KMS-11 (cell line): ENCODE results near the gene ZNF318.

Experiments used
- H2AFZ ChIP-seq: fragments of 200-600 bp; sonication (generic); 2 replicates; pipeline ENCODE4 v1.6.1; 2016; ENCODE audit warnings: antibody characterized with exemption, mixed run types, low read depth
- H3K27ac ChIP-seq: fragments of 200-600 bp; sonication (generic); 2 replicates; pipeline ENCODE4 v1.6.1; 2016; ENCODE audit warnings: mild to moderate bottlenecking, mixed run types
- H3K27me3 ChIP-seq: fragments of 200-600 bp; sonication (generic); 2 replicates; pipeline ENCODE4 v1.6.1; 2017; ENCODE audit warnings: mild to moderate bottlenecking, low read depth, mixed run types, moderate library complexity; ENCODE audit not compliant: insufficient read depth
- H3K36me3 ChIP-seq: fragments of 200-600 bp; sonication (generic); 2 replicates; pipeline ENCODE4 v1.6.1; 2017; ENCODE audit warnings: mild to moderate bottlenecking, mixed run types; ENCODE audit not compliant: insufficient read depth
- H3K4me1 ChIP-seq: fragments of 200-600 bp; sonication (generic); 2 replicates; pipeline ENCODE4 v1.6.1; 2016; ENCODE audit warnings: mild to moderate bottlenecking, low read depth, mixed run types; ENCODE audit not compliant: poor library complexity, severe bottlenecking
- H3K4me2 ChIP-seq: fragments of 200-600 bp; sonication (generic); 2 replicates; pipeline ENCODE4 v1.7.0; 2016; ENCODE audit warnings: mild to moderate bottlenecking, mixed run types
- H3K4me3 ChIP-seq: fragments of 200-600 bp; sonication (generic); IDR thresholded peaks from 2 replicates; pipeline ENCODE4 v1.6.1; 2017; ENCODE audit warnings: low read depth, low read length, mixed read lengths; ENCODE audit not compliant: insufficient read depth
- H3K79me2 ChIP-seq: fragments of 200-600 bp; sonication (generic); 2 replicates; pipeline ENCODE4 v1.6.1; 2016; ENCODE audit warnings: low read depth, mixed run types; ENCODE audit not compliant: insufficient read depth
- H3K9ac ChIP-seq: fragments of 200-600 bp; sonication (generic); 2 replicates; pipeline ENCODE4 v1.6.1; 2016; ENCODE audit warnings: mild to moderate bottlenecking, mixed run types
- H4K20me1 ChIP-seq: fragments of 200-600 bp; sonication (generic); 2 replicates; pipeline ENCODE4 v1.6.1; 2016; ENCODE audit warnings: mild to moderate bottlenecking, mixed run types; ENCODE audit not compliant: insufficient read depth
- CTCF ChIP-seq: fragments of 200-600 bp; sonication (generic); conservative IDR thresholded peaks from 2 replicates; pipeline ENCODE4 v1.6.1; 2017; ENCODE audit warnings: low read depth, mild to moderate bottlenecking, antibody characterized with exemption, low read length, moderate library complexity, mixed read lengths

Gene ZNF318

DNA sequence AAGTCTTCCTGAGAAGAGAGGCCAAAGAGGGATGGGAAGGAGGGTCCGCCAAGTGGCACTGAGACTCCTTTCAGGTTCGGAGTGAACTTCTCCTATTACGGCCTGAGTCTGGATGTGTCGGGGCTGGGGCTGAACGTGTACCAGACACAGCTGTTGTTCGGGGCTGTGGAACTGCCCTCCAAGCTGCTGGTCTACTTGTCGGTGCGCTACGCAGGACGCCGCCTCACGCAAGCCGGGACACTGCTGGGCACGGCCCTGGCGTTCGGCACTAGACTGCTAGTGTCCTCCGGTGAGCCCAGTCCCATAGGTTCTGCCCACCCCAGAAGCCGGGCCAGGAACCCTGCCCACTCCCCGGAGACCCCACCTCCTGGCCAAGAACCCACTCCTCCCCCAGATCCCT, 67.3 kb downstream of the ZNF318 start:
- H4K20me1 ChIP-seq: no peaks in the 10 kb centered on the region
- no peaks in the 10 kb centered on the region for H3K36me3 ChIP-seq
- no peak overlapping the region for H3K27ac ChIP-seq
- H3K4me1 ChIP-seq: no peaks in the 10 kb centered on the region
- no peak overlapping the region for H3K4me3 ChIP-seq
- TF ChIP-seq CTCF: no peak
- no peak overlapping the region for H3K4me2 ChIP-seq
- no peaks in the 10 kb centered on the region for H3K79me2 ChIP-seq
- H3K27me3 ChIP-seq: no peaks in the 10 kb centered on the region
- no peak overlapping the region for H2AFZ ChIP-seq
- H3K9ac ChIP-seq: no peak overlapping the region

DNA sequence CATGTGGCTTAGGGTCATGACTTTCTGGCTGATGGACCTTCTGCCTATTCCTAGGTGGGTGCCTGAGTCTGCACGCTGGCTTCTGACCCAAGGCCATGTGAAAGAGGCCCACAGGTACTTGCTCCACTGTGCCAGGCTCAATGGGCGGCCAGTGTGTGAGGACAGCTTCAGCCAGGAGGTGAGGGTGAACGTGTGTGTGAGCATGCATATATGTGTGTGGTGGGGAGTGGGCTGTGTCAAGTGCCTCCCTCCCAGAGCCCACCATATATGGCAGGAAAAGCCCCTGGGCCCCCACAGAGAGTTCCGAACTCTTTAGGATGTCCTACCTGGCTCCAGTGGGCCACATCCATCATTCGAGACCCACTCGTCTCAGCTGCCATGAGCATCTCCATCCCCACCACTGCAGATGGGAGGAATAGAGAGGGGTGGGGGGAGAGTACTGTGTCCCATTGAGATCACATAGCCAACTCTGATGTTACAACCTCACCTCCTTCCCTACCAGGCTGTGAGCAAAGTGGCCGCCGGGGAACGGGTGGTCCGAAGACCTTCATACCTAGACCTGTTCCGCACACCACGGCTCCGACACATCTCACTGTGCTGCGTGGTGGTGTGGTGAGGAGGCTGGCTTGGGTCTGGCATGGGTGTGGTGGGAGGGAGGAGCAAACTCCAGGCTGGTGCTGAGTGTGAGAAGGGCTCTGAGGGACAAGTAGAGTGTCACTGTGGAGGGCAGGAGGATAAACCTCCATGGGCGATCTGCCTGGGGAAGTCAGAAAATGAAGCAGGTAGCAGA, 68.2 kb downstream of the ZNF318 start:
- H3K9ac ChIP-seq: no peak overlapping the region
- no peaks in the 10 kb centered on the region for H3K36me3 ChIP-seq
- TF ChIP-seq CTCF: no peak
- no peak overlapping the region for H2AFZ ChIP-seq
- no peaks in the 10 kb centered on the region for H3K4me1 ChIP-seq
- H3K4me3 ChIP-seq: no peak overlapping the region
- H4K20me1 ChIP-seq: no peaks in the 10 kb centered on the region
- no peaks in the 10 kb centered on the region for H3K79me2 ChIP-seq
- no peak overlapping the region for H3K4me2 ChIP-seq
- no peak overlapping the region for H3K27ac ChIP-seq
- no peaks in the 10 kb centered on the region for H3K27me3 ChIP-seq

DNA sequence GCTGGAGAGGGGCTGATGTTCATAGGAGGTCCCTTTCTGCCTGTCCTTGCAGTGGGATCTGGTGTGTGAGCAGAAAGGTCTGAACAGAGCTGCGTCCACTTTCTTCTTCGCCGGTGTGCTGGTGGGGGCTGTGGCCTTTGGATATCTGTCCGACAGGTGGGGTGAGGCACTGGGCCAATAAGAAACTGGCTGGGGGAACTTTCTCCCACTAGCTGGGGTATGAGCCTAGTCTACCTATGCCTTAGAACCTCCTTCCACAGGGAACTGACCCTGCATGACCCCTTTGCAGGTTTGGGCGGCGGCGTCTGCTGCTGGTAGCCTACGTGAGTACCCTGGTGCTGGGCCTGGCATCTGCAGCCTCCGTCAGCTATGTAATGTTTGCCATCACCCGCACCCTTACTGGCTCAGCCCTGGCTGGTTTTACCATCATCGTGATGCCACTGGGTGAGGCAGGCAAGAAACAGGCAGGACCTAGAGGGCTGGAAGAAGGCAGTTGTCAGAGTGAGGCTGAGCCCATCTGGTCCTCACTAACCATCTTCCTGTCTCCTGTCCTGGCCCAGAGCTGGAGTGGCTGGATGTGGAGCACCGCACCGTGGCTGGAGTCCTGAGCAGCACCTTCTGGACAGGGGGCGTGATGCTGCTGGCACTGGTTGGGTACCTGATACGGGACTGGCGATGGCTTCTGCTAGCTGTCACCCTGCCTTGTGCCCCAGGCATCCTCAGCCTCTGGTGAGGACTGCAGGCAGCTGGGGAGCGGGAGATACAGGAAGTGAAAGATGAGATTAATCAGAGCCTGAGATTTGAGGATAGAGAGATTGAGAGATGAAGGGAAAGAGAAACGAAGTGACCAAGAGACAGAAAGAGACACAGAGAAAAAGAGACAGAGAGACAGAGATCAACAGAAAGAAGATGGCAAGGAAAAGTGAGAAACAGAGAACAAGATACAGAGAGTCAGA, 69.8 kb downstream of the ZNF318 start:
- H3K4me3 ChIP-seq: no peak overlapping the region
- H3K4me1 ChIP-seq: no peaks in the 10 kb centered on the region
- no peak overlapping the region for H3K9ac ChIP-seq
- H3K4me2 ChIP-seq: no peak overlapping the region
- H3K79me2 ChIP-seq: no peaks in the 10 kb centered on the region
- H3K36me3 ChIP-seq: no peaks in the 10 kb centered on the region
- H4K20me1 ChIP-seq: no peaks in the 10 kb centered on the region
- TF ChIP-seq CTCF: no peak
- H2AFZ ChIP-seq: no peak overlapping the region
- no peaks in the 10 kb centered on the region for H3K27me3 ChIP-seq
- no peak overlapping the region for H3K27ac ChIP-seq

DNA sequence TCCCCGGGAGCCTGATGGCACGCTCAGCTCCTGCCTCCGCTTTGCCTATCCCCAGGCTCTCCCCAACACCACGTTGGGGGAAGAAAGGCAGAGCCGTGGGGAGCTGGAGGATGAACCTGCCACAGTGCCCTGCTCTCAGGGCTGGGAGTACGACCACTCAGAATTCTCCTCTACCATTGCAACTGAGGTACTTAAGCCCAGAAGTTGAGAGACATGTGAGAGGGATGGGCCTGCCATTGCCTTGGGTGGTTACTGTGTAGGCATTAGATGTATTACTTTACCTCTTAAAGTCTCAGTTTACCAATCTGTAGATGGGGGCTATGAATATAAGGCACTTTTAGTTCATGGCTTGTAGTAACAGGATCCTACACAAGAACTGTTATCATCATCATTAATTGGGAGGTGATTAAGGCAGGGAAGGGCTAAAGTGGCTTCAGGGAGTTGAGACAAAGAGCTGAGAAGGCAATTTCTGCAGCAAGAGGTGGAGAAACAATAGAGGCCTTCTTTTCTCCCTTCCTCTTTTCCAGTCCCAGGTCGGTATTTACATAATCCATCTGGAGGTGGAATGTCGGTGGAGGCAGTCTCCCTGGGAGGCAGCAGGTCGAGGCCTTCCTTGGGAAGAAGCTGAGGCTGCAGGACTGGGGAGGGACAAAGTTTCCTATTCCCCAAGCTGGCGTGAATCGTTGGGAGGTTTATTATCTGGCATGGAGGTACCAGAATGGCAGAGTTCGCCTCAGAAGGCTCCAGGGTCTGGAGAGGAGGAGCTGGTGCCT, 70.7 kb downstream of the ZNF318 start:
- no peak overlapping the region for H3K27ac ChIP-seq
- no peaks in the 10 kb centered on the region for H3K4me1 ChIP-seq
- H3K36me3 ChIP-seq: no peaks in the 10 kb centered on the region
- H4K20me1 ChIP-seq: no peaks in the 10 kb centered on the region
- H3K9ac ChIP-seq: no peak overlapping the region
- H3K4me3 ChIP-seq: no peak overlapping the region
- H3K79me2 ChIP-seq: no peaks in the 10 kb centered on the region
- TF ChIP-seq CTCF: no peak
- H3K27me3 ChIP-seq: no peaks in the 10 kb centered on the region
- no peak overlapping the region for H2AFZ ChIP-seq
- H3K4me2 ChIP-seq: no peak overlapping the region
